NCI-H146 (cell line): ENCODE results near the gene DLL3.
A peak's percentile ranks its signal among the peaks of the same experiment; 100 is the strongest.
"Not testable (repeated sequence)": the region's sequence is repeated elsewhere in the genome, so short reads cannot be mapped to it uniquely, and the experiment has no call there.

ENCODE experiments used
- DNase-seq: peaks from one replicate; lab custom pipeline; 2025; lab: John Stamatoyannopoulos, UW

The DLL3 gene

GRCh38 chr19:39498798-39499642 lies at the start of gene DLL3:
Gene DLL3 (plus strand): TSS chr19:39498947. CDS start chr19:39498975, 28 bp downstream.
- DNase-seq, result peak; percentile 86

DNA sequence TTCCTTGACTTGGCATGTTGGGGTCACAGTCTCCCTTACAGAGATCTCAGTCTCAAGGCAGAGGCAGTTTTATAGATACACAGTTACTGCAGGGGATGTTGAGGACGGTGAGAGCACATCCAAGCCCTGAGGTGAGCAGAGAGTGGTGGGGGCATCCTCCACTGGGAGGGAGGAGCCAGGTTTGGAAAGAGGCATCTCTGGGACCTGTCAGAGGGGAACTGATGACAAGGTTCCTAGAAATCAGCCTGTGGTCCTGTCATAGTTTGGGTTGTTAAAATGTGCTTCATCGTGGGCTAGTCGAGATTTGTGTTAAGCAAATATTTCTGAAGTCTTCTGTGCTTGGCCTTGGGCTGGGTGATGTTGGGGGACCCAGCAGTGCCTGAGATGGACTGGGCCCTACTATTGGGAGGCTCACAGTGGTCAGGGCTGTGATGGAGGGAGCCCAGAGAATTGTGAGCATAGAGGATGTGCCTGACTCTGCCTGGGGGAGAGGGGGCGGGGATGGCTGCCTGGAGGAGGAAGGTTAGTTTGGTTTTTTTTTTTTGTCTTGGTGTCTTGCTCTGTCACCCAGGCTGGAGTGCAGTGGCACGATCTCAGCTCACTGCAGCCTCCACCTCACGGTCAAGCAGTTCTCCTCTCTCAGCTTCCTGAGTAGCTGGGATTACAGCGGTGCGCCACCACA lies 49.5 kb upstream of the DLL3 start:
- no peak for DNase-seq

DNA sequence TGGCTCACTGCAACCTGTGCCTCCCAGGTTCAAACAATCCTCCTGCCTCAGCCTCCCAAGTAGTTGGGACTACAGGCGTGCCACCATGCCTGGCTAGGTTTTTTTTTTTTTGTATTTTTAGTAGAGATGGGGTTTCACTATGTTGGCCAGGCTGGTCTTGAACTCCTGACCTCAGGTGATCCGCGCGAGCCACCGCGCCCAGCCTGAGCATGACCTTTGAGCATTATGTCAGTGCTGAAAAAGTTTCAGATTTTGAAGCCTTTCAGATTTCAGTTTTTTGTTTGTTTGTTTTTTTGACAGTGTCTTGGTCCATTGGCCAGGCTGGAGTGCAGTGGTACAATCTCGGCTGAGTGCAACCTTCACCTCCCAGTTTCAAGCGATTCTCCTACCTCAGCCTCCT lies 47.5 kb upstream of the DLL3 start:
- DNase-seq, result not testable (repeated sequence)

GRCh38 chr19:39463403-39463802 lies 35.3 kb upstream of the DLL3 start:
- DNase-seq, result no peak

- DNase-seq, result no peak
Measured at GRCh38 chr19:39465956-39466747, 32.6 kb upstream of the DLL3 start.

DNA sequence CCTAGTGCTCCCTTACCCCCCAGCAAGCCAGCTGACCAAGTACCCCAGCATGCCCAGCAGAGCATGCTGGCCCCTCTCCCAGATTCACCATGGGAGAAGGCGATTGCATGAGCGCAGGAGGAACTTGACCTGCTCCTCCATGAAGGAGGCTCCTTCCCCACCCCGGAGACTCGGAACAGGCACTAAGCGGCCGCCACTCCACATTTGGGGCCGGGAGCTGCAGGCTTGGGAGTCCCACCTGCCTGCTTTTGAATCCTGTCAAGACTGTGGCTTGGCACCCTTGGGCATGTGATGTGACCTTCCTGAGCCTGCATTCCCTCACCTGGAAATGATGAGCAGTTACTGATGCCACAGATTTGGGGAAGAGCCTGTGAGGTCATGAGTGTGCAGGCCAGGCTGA lies 30.8 kb upstream of the DLL3 start:
- DNase-seq, result no peak

- no peak for DNase-seq
Measured at GRCh38 chr19:39469036-39469435, 29.7 kb upstream of the DLL3 start.

DNA sequence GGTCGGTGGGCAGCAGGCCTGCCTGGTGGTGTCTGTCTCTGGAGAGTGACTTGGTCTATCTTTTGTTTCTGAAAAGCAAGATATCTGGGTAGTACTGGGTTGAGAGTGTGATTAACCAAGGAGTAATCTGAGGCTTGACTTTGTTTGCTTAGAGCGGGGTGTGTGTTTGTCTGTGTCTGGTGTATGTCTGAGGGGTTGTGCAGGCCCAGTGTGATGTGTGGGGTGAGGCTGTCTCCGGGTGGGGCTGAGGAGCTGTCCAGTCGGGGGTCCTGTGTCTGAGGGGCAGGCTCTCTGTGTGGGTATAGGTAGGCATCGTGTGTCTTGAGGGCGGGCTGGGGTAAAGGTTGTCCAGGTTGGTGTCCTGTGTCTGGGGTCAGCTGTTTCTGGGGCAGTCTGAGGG lies 29.2 kb upstream of the DLL3 start:
- DNase-seq, result no peak

GRCh38 chr19:39470724-39471339 lies 27.9 kb upstream of the DLL3 start:
- no peak for DNase-seq

- no peak for DNase-seq
Measured at GRCh38 chr19:39471756-39472536, 26.8 kb upstream of the DLL3 start.

DNA sequence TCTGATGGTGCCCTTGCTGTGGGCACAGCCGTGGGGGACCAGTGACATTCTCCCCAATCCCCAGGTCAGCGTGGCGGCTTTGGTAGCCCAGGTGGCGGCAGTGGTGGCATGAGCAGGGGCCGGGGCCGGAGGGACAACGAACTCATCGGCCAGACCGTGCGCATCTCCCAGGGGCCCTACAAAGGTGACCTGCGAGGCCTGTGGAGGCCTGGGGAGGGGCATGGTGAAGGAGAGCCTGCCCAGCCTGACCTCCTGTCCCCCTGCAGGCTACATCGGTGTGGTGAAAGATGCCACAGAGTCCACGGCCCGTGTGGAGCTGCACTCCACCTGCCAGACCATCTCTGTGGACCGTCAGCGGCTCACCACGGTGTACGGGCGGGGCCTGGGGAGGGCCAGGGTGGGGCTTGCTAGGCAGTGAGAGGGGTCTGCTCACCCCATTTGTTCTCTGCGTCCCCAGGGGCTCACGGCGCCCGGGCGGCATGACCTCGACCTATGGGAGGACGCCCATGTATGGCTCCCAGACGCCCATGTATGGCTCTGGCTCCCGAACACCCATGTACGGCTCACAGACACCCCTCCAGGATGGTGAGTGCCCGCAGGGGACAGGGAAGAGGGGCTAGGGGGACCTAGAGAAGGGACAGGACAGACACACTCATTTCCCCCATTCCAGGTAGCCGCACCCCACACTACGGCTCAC lies 25.9 kb upstream of the DLL3 start:
- no peak for DNase-seq

DNA sequence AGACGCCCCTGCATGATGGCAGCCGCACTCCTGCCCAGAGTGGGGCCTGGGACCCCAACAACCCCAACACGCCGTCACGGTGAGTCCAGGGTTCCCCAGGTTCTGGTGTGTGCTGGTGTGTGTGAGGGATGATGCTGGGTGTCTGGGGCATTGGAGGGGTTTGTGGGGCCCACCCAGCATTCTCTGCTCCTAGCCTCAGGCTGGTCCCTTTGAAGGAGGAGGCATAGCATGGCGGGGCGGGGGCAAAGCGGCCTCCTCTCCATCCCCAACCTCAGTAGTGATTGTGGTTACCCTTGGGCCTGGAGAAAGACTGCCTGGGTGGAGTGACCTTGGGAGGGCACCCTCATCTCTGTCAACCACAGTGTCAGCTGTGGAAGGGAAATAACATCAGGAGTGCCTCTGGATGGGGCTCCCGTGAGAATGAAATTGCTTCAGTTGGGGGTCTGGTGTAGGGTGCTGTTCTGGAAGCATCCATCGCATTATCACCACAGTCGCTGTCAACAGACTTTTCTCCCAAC lies 25.2 kb upstream of the DLL3 start:
- DNase-seq, result no peak

DNA sequence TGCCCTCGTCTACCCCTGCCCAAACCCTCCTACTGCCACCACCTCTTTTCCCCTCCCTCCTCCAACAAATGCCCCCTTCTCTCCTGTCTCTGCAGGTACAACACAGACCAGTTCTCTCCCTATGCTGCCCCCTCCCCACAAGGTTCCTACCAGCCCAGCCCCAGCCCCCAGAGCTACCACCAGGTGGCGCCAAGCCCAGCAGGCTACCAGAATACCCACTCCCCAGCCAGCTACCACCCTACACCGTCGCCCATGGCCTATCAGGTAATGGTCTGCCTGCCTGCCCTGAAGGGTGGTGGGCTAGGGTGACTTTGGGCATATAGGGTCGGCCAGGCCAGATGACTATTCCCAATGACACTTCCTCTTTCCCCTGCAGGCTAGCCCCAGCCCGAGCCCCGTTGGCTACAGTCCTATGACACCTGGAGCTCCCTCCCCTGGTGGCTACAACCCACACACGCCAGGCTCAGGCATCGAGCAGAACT lies 24.6 kb upstream of the DLL3 start:
- peak; percentile 59 for DNase-seq

DNA sequence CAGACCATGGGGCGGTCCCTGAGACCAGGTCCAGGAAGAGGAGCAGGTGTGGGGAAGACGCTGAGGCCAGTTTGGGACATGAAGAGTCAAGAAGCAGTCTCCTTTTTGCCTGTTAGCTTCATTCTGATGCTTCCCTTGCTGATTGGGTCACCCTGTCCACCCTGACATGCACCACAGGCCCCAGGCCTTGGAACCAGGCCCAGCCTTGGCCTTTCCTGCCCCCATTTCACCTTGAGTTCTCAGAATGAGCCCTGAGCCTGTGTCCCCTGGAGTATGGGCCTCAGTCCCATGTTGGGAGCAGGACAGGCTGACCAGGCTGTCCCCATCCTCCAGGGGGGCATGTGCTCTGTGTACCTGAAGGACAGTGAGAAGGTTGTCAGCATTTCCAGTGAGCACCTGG lies 23.0 kb upstream of the DLL3 start:
- no peak for DNase-seq

DNA sequence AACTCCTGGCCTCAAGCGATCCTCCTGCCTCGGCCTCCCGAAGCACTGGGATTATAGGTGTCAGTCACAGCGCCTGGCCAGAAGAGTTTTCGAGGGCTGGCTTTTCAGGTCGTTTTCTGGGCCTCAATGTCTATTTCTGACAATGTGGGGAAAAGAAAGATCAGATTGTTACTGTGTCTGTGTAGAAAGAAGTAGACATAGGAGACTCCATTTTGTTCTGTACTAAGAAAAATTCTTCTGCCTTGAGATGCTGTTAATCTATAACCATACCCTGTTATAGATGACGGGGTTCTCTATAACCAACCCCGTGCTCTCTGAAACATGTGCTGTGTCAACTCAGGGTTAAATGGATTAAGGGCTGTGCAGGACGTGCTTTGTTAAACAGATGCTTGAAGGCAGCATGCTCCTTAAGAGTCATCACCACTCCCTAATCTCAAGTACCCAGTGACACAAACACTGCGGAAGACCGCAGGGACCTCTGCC lies 19.4 kb upstream of the DLL3 start:
- DNase-seq, result not testable (repeated sequence)

DNA sequence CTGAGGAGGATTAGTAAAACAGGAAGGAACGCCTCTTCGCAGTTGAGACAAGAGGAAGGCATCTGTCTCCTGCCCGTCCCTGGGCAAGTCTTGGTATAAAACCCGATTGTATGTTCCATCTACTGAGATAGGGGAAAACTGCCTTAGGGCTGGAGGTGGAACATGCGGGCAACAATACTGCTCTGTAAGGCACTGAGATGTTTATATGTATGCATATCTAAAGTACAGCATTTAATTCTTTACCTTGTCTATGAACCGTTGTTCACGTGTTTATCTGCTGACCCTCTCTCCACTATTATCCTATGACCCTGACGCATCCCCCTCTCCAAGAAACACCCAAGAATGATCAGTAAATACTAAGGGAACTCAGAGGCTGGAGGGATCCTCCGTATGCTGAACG lies 18.8 kb upstream of the DLL3 start:
- DNase-seq, result no peak

DNA sequence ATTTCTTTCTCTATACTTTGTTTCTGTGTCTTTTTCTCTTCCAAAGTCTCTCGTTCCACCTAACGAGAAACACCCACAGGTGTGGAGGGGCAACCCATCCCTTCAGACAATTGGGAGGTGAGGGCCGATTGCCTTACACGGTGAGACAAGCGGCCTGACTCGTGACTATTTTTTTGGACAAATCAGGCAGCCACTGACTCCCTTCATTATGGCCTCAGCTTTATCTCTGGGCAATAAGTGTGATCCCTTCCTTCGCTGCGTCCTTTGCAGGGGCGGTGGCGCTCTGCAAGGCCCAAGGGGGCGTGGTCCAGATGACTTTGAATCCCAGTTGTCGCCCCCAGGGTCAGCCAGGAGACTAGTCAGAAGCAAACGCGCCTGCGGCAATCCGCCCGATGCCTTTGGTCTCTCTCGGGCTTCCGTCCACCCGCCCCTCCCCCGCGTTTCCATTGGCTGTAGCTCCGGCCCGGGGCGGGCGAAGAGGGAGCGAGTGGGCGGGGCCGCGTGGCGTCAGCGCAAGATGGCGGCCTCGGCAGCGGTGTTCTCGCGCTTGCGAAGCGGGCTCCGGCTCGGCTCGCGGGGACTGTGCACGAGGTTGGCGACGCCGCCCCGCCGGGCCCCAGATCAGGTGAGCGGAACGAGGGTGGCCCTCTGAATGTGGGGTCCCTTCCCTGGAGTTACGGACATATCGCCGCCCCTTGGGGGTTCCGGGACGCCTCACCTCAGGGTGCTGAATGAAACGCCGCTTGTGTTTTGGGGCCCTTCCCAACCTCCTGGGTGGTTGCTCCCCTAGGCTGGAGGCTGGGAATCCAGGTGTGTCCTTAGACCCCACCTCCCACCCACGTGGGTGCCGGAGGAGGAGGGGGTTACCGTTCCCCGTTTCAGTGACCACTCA lies 18.2 kb upstream of the DLL3 start, which contains the start of gene TIMM50:
Gene TIMM50 (plus strand): TSS at position 502 of the 892 bp plus-strand sequence. CDS start 16 bp downstream, at position 518.
- DNase-seq, result peak; percentile 99

DNA sequence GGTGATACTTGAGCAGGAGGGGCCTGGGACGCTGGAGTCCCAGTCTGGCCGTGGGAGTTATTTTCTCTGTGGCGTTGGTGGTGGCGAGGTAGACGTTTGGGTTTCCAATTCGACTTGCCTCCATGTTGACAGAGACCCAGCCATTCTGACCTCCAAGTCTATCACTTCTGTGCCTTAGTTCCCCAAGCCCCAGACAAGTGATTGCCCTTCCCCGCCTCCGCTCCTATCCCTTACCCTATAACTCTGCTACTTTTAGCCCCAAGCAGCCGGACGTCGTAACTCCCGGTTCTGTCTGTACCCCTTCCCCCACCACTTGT lies 17.6 kb upstream of the DLL3 start:
- no peak for DNase-seq

DNA sequence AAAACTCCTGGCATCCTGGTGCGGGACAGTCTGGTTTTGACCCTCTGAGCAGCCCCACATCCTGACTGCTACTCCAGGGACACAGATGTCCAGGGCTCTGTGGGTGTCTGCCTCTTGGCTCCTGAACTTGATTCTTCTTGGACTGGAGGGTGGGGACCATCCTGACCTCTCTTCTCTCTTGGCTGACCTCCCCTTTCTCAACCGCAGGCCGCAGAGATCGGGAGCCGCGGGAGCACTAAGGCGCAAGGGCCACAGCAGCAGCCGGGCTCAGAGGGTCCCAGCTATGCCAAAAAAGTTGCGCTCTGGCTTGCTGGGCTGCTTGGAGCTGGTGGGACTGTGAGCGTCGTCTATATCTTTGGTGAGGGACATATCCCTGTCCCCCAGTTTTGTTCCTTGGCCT lies 17.1 kb upstream of the DLL3 start:
- no peak for DNase-seq
